GM13976 (cell line): ENCODE results near the gene CYTH1.

Experiments
- DNase-seq: peaks from one replicate; pipeline ENCODE4 v3.0.0; 2012; ENCODE audit warnings: low spot score
- CTCF ChIP-seq: IDR thresholded peaks from 2 replicates; pipeline ENCODE4 v1.5.1; 2012; ENCODE audit warnings: borderline replicate concordance, mild to moderate bottlenecking; ENCODE audit not compliant: insufficient read depth; ENCODE audit errors: extremely low read depth, missing control alignments, control extremely low read depth
- in situ Hi-C: fragments of 300-500 bp; cut with MboI; formaldehyde crosslinking; loops from one replicate; pipeline ENCODE4 v1.12.0; 2022; ENCODE audit warnings: low sequenced_read_pairs, mixed read lengths, inconsistent platforms; ENCODE audit not compliant: unreplicated experiment

CYTH1 gene

GRCh38 chr17:78667741-78668640 lies 114.1 kb downstream of the CYTH1 start:
- in situ Hi-C loops: no loop called here
- TF ChIP-seq CTCF: no peak
- no peak for DNase-seq

- TF ChIP-seq CTCF: no peak
Measured at GRCh38 chr17:78667091-78667490, 115.0 kb downstream of the CYTH1 start.

GRCh38 chr17:78665952-78666920 lies 115.8 kb downstream of the CYTH1 start:
- peak; percentile 59 for DNase-seq
- TF ChIP-seq CTCF: no peak
- in situ Hi-C loops: no loop called here

More at GRCh38 chr17:78667091-78667490, 115.0 kb downstream of the CYTH1 start:
- in situ Hi-C loops: no loop called here
- no peak for DNase-seq

- DNase-seq: no peak
- no peak for TF ChIP-seq CTCF
- in situ Hi-C loops: no loop called here
Measured at GRCh38 chr17:78665387-78665951, 116.6 kb downstream of the CYTH1 start.

GRCh38 chr17:78664476-78665386 lies 117.3 kb downstream of the CYTH1 start:
- in situ Hi-C loops: no loop called here
- no peak for TF ChIP-seq CTCF
- DNase-seq: no peak
